ENCODE results near the gene CYTH3. TPM values are rescaled to one million over a fixed set of nuclear protein-coding genes. Genes with fewer than 3 reads are reported as not detected.

Gene CYTH3
- total and polyA plus RNA-seq, 10 donors = 2.5 to 28.1 (median 17.5) TPM

DNA sequence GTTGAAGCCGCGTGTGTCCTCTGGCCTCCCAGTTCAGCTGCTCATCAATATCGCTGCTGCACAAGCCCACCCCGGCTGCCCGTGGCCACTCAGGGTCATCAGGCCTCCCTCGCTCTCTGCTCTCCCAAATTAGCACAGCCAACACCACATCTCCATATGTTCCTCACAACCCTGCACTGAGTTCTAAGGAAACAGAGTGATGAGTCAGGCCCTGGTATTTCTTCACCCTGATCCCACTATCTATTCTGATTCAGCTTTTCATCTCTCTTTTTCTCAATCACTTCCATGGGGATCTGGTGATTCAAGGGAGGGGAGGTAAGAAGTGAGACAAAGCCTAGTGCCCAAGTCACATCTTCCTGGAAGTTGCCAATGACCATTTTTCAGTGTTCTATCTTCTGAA, 23.8 kb downstream of the CYTH3 start:
- no peak for TF ChIP-seq POLR2AphosphoS5 (IDR thresholded peaks at IDR 0.05)
- TF ChIP-seq POLR2A (IDR thresholded peaks at IDR 0.05) = no peak
- TF ChIP-seq CTCF (IDR thresholded peaks at IDR 0.05 in 8 of 11, conservative IDR thresholded peaks at IDR 0.05 in 3 of 11) = no peak
- H3K9me3 ChIP-seq = no peaks in the 10 kb centered on the region
- no peak overlapping the region for H3K27ac ChIP-seq
- peaks cover 0 to 34% (median 11%) of the 10 kb centered on the region in 6 donors for H3K4me1 ChIP-seq
- no peaks in the 10 kb centered on the region for H3K27me3 ChIP-seq (replicated peaks in 1 of 7)
- H3K36me3 ChIP-seq = no peaks in the 10 kb centered on the region
- intact Hi-C loops (cut with DNase I; ENCODE audit: low total_unique reads) = no loop called here
- WGBS, 5 donors = 87 to 97% (median 92%) methylated on average over 6 of the region's 6 CpGs
- no peak overlapping the region for H3K4me3 ChIP-seq
- no peak for DNase-seq

GRCh38 chr7:6246251-6246917, 26.0 kb downstream of the CYTH3 start:
- H3K4me1 ChIP-seq = peaks cover 0 to 23% (median 7%) of the 10 kb centered on the region in 6 donors
- no peak overlapping the region for H3K27ac ChIP-seq
- no peaks in the 10 kb centered on the region for H3K36me3 ChIP-seq
- TF ChIP-seq CTCF (IDR thresholded peaks at IDR 0.05 in 8 of 11, conservative IDR thresholded peaks at IDR 0.05 in 3 of 11) (no peak), POLR2A (IDR thresholded peaks at IDR 0.05) (no peak), POLR2AphosphoS5 (IDR thresholded peaks at IDR 0.05) (no peak)
- DNase-seq = no peak
- 86 to 92% (median 90%) methylated on average over 8 of the region's 8 CpGs for WGBS, 5 donors
- no peaks in the 10 kb centered on the region for H3K27me3 ChIP-seq (replicated peaks in 1 of 7)
- no peak overlapping the region for H3K4me3 ChIP-seq
- intact Hi-C loops (cut with DNase I; ENCODE audit: low total_unique reads) = no loop called here
- H3K9me3 ChIP-seq = no peaks in the 10 kb centered on the region

DNA sequence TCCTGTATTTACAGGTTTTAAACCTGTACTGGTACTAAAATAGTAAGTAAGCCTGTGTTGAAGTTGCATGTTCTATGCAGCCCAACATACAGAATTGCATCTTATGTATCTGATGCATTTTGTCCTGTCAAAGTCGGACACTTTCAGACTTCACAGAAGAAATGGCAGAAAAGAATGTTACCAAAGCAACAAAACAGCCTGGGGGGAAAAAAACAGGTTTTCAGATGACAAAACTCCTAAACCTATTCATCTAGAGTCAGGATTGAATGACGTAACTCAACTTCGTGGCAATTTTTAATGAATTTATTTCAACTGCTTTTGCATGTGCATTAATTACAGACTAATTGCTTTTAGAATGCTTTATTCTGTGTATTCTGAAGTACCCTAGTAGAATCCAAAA, 28.4 kb downstream of the CYTH3 start:
- Histone ChIP-seq H3K36me3 (no peaks in the 10 kb centered on the region), H3K4me1 (peaks cover 0 to 27% (median 7%) of the 10 kb centered on the region in 6 donors), H3K9me3 (no peaks in the 10 kb centered on the region), H3K27me3 (replicated peaks in 1 of 7) (no peaks in the 10 kb centered on the region), H3K27ac (no peak overlapping the region), H3K4me3 (no peak overlapping the region)
- intact Hi-C loops (cut with DNase I; ENCODE audit: low total_unique reads) = no loop called here
- 85 to 96% (median 92%) methylated on average over 3 of the region's 3 CpGs for WGBS, 5 donors
- DNase-seq = no peak
- no peak for TF ChIP-seq CTCF (IDR thresholded peaks at IDR 0.05 in 8 of 11, conservative IDR thresholded peaks at IDR 0.05 in 3 of 11)
- no peak for TF ChIP-seq POLR2A (IDR thresholded peaks at IDR 0.05)
- TF ChIP-seq POLR2AphosphoS5 (IDR thresholded peaks at IDR 0.05) = no peak

- Histone ChIP-seq H3K4me1 (peaks cover 0 to 27% (median 7%) of the 10 kb centered on the region in 6 donors), H3K36me3 (no peaks in the 10 kb centered on the region), H3K9me3 (no peaks in the 10 kb centered on the region), H3K27me3 (replicated peaks in 1 of 7) (no peaks in the 10 kb centered on the region), H3K27ac (peak overlapping the region in 2 of 8 donors; percentile 52 to 59), H3K4me3 (no peak overlapping the region)
- intact Hi-C loops (cut with DNase I; ENCODE audit: low total_unique reads) = no loop called here
- DNase-seq = no peak
- TF ChIP-seq POLR2A (IDR thresholded peaks at IDR 0.05) = no peak
- no peak for TF ChIP-seq CTCF (IDR thresholded peaks at IDR 0.05 in 8 of 11, conservative IDR thresholded peaks at IDR 0.05 in 3 of 11)
- no peak for TF ChIP-seq POLR2AphosphoS5 (IDR thresholded peaks at IDR 0.05)
- 95 to 100% (median 97%) methylated on average over 5 of the region's 5 CpGs for WGBS, 5 donors
These were observed 29.3 kb downstream of the CYTH3 start for GRCh38 chr7:6243168-6243567.

All from spleen (tissue), 11 donors.